Measurements from ENCODE around the gene PLIN5. TPM values are rescaled to one million over a fixed set of nuclear protein-coding genes. Genes with fewer than 3 reads are reported as not detected.

PLIN5 gene
- total RNA-seq, 2 experiments from 2014 or later, result 0.31 to 0.93 TPM

DNA sequence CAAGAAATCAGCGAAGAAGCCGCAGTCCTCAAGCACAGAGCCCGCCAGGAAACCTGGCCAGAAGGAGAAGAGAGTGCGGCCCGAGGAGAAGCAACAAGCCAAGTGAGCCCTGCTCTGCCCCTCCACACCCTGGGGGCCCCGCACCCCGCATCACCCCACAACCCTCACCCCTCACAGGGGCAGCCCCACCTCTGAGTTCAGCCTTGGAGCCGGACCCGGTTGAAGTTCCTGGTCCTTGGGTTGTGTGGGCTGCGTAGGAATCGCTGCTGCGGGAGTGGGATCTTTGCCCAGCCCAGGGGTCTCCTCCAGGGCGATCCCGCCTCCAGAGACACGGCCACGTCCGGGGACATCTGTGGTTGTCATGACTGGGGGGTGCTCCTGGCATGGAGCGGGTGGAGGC lies 38.7 kb downstream of the PLIN5 start:
- TF ChIP-seq, protein P1, sequence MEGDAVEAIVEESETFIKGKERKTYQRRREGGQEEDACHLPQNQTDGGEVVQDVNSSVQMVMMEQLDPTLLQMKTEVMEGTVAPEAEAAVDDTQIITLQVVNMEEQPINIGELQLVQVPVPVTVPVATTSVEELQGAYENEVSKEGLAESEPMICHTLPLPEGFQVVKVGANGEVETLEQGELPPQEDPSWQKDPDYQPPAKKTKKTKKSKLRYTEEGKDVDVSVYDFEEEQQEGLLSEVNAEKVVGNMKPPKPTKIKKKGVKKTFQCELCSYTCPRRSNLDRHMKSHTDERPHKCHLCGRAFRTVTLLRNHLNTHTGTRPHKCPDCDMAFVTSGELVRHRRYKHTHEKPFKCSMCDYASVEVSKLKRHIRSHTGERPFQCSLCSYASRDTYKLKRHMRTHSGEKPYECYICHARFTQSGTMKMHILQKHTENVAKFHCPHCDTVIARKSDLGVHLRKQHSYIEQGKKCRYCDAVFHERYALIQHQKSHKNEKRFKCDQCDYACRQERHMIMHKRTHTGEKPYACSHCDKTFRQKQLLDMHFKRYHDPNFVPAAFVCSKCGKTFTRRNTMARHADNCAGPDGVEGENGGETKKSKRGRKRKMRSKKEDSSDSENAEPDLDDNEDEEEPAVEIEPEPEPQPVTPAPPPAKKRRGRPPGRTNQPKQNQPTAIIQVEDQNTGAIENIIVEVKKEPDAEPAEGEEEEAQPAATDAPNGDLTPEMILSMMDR (IDR thresholded peaks at IDR 0.05), result no peak
- H3K27me3 ChIP-seq (ENCODE audit: control insufficient read depth in 1 of 2, insufficient read depth in 2 of 2, low read length in 2 of 2), result no peaks in the 10 kb centered on the region
- ATAC-seq (ENCODE audit: poor library complexity), result no peak
- Mint-ChIP-seq H3K9me3 (no peaks in the 10 kb centered on the region), H3K36me3 (ENCODE audit: low read depth) (peaks cover 25% of the 10 kb centered on the region), H3K27ac (no peak overlapping the region), H3K27me3 (no peaks in the 10 kb centered on the region), H3K4me1 (ENCODE audit: low read depth) (no peaks in the 10 kb centered on the region), H3K4me3 (no peak overlapping the region)
- no peak for DNase-seq
- H3K9me3 ChIP-seq (ENCODE audit: control insufficient read depth in 1 of 2, insufficient read depth in 1 of 2, low read length in 2 of 2), result peaks cover 0 to 6% of the 10 kb centered on the region in 2 experiments
- POLR2A ChIA-PET, result no interaction called here
- H3K36me3 ChIP-seq (ENCODE audit: insufficient read depth, low read length), result peaks cover 63% of the 10 kb centered on the region
- no peak overlapping the region for H3K4me3 ChIP-seq (ENCODE audit: low read length)
- CTCF ChIA-PET, result no interaction called here
- no peaks in the 10 kb centered on the region for H3K4me1 ChIP-seq (ENCODE audit: insufficient read depth, low read length)
- H3K27ac ChIP-seq (ENCODE audit: low read depth in 1 of 2, low read length in 2 of 2), result no peak overlapping the region
- intact Hi-C loops (cut with DNase I, micrococcal nuclease), result no loop called here

DNA sequence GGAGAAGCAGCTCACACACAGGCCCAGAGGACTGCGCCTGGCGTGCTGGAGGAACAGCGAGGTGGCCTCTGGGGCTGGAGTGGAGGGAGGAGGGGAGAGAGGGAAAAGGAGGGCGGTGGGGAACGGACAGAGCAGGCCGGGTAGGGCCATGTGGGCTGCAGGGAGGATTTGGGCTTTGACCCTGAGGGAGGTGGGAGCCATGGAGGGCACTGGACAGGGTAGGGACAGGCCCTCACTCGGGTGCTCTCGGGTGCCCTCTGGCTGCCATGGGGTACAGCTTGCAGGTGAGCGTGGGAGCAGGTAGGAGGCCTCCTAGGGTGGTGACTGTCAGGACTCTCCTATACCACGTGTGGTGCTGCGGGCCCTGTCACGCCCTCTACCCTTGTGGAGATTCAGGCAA lies 39.6 kb downstream of the PLIN5 start:
- Histone ChIP-seq H3K27ac (ENCODE audit: low read depth in 1 of 2, low read length in 2 of 2) (no peak overlapping the region), H3K36me3 (ENCODE audit: insufficient read depth, low read length) (peaks cover 65% of the 10 kb centered on the region), H3K9me3 (ENCODE audit: control insufficient read depth in 1 of 2, insufficient read depth in 1 of 2, low read length in 2 of 2) (peaks cover 0 to 6% of the 10 kb centered on the region in 2 experiments), H3K4me3 (ENCODE audit: low read length) (no peak overlapping the region), H3K27me3 (ENCODE audit: control insufficient read depth in 1 of 2, insufficient read depth in 2 of 2, low read length in 2 of 2) (no peaks in the 10 kb centered on the region), H3K4me1 (ENCODE audit: insufficient read depth, low read length) (no peaks in the 10 kb centered on the region)
- POLR2A ChIA-PET, result no interaction called here
- TF ChIP-seq, protein P1 (IDR thresholded peaks at IDR 0.05), result no peak
- CTCF ChIA-PET, result no interaction called here
- intact Hi-C loops (cut with DNase I, micrococcal nuclease), result no loop called here
- H3K36me3 Mint-ChIP-seq (ENCODE audit: low read depth), result peaks cover 24% of the 10 kb centered on the region
- no peak overlapping the region for H3K4me3 Mint-ChIP-seq
- peak in 1 of 14 experiments; percentile 30 for DNase-seq
- no peaks in the 10 kb centered on the region for H3K4me1 Mint-ChIP-seq (ENCODE audit: low read depth)
- no peaks in the 10 kb centered on the region for H3K27me3 Mint-ChIP-seq
- no peak overlapping the region for H3K27ac Mint-ChIP-seq
- no peak for ATAC-seq (ENCODE audit: poor library complexity)
- no peaks in the 10 kb centered on the region for H3K9me3 Mint-ChIP-seq

DNA sequence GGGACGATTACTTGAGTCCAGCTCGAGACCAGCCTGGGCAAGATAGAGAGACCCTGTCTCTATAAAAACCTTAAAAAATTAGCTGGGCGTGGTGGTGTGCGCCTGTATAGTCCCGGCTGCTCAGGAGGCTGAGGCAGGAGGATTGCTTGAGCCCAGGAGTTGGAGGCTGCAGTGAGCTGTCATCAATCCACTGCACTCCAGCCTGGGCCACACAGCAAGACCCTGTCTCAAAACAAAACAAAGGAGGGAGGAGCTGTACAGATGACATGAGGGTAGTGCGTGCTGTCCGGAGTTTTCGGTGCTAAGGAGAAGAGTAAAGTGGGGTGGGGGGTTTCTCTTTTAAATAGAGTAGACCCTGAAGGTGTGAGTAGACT lies 40.3 kb downstream of the PLIN5 start:
- ATAC-seq (ENCODE audit: poor library complexity) (no peak), DNase-seq (no peak)
- Histone ChIP-seq H3K27ac (ENCODE audit: low read depth in 1 of 2, low read length in 2 of 2) (no peak overlapping the region), H3K4me3 (ENCODE audit: low read length) (no peak overlapping the region), H3K27me3 (ENCODE audit: control insufficient read depth in 1 of 2, insufficient read depth in 2 of 2, low read length in 2 of 2) (no peaks in the 10 kb centered on the region), H3K4me1 (ENCODE audit: insufficient read depth, low read length) (no peaks in the 10 kb centered on the region), H3K9me3 (ENCODE audit: control insufficient read depth in 1 of 2, insufficient read depth in 1 of 2, low read length in 2 of 2) (peaks cover 0 to 6% of the 10 kb centered on the region in 2 experiments), H3K36me3 (ENCODE audit: insufficient read depth, low read length) (peaks cover 70% of the 10 kb centered on the region)
- CTCF ChIA-PET, result no interaction called here
- no peaks in the 10 kb centered on the region for H3K4me1 Mint-ChIP-seq (ENCODE audit: low read depth)
- H3K27me3 Mint-ChIP-seq, result no peaks in the 10 kb centered on the region
- H3K36me3 Mint-ChIP-seq (ENCODE audit: low read depth), result peaks cover 22% of the 10 kb centered on the region
- TF ChIP-seq, protein P1 (IDR thresholded peaks at IDR 0.05), result no peak
- POLR2A ChIA-PET, result no interaction called here
- no peaks in the 10 kb centered on the region for H3K9me3 Mint-ChIP-seq
- intact Hi-C loops (cut with DNase I, micrococcal nuclease), result no loop called here
- no peak overlapping the region for H3K27ac Mint-ChIP-seq
- no peak overlapping the region for H3K4me3 Mint-ChIP-seq

Data from CD4-positive, alpha-beta T cell (primary cell).